GM18507 (cell line): ENCODE results near the gene TBC1D5.
A peak's percentile ranks its signal among the peaks of the same experiment; 100 is the strongest.

Experiments
- DNase-seq: peaks from one replicate; pipeline ENCODE4 v3.0.0; 2011; ENCODE audit warnings: low read depth; ENCODE audit not compliant: insufficient read length; ENCODE audit errors: extremely low spot score
- FAIRE-seq: peaks from 2 replicates; lab custom pipeline; 2011; peaks lifted over from hg19 to GRCh38; lab: Jason Lieb, UNC

TBC1D5 gene

DNA sequence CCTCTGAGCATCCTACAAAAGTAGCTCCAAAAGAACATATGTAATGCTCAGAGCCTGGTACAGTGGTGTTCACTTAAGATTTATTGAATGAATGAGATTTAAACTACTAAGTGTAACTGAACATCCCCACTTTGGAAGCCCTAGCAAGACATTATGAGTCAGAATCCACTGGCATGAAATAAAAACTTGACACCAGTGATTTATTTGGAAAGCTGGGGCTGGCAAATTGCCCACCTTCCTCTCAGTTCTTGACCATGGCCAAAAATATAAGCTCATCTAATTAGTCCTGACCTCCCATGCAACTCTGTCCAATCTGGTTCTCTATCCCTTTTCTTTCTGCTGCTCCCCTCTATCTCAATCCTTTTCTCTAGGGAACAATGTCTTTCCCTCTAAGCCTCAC lies 439.7 kb downstream of the TBC1D5 start:
- no peak for DNase-seq
- FAIRE-seq = no peak

DNA sequence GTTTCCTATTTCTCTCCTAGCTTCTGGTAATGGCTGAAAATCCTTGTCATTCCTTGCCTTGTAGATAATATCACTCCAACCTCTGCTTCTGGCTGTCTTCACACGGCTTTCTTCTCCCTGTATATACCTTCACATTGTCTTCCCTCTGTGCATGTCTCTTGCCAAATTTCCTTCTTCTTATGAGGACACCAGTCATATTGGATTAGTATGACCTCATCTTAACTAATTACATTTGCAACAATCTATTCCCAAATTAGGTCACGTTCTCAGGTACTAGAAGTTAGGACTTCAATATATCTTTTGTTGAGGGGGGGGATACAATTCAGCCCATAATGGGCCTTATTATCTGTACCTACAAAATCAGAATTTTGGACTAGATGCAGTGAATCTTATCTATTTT lies 440.3 kb downstream of the TBC1D5 start:
- no peak for FAIRE-seq
- no peak for DNase-seq

GRCh38 chr3:17301271-17301670 lies 441.2 kb downstream of the TBC1D5 start:
- FAIRE-seq (no peak), DNase-seq (no peak)

- DNase-seq (no peak), FAIRE-seq (no peak)
Observed at GRCh38 chr3:17300441-17300840, 442.0 kb downstream of the TBC1D5 start.

DNA sequence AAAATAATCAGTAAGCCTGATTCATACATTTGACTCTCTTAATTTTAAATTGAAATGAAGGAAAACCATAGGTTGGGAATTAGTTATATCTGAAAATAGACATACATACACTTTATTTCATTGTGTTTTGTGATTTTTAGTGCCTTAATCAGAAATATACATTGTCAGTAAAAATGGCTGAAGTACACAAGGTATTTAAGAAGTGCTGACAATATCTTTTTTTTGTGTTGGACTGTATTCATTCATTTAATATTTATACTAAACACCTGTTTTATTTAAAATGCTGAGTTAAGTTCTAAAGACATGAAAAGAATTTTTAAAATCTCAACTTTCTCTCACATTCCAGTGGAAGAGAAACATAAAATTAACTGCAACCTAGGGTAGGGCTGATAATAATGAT lies 444.4 kb downstream of the TBC1D5 start:
- DNase-seq (no peak), FAIRE-seq (no peak)

- FAIRE-seq = no peak
- no peak for DNase-seq
Observed at GRCh38 chr3:17292556-17292955, 449.9 kb downstream of the TBC1D5 start.

GRCh38 chr3:17290894-17291293 lies 451.5 kb downstream of the TBC1D5 start:
- DNase-seq = no peak
- FAIRE-seq = no peak

DNA sequence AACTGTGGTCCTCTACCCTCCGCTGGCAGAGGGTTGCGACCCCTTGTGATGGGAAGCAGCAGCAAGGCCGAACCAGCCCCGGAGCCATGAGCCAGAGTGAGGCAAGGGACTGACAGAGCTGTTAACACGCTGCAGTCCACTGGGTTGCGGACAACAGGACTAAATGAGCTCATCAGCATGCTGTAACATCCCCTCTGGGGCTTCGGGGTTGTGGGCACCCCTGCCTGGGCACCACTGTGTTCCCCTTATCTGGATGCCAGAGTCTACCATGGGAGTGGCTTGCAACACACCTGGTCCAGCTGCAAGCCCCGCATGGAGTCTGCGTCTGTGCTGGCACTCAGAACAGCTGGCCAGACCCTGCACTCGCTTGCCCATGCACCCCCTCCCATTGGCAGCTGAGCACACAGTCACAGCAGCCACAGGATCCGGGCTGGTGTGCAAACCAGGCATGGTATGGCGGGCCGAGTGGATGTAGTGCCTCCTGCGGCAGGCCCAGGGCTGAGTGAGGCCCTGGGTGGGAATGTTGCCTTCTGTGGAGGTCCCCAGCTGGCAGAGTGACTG lies 453.5 kb downstream of the TBC1D5 start:
- no peak for DNase-seq
- FAIRE-seq = no peak

- FAIRE-seq = no peak
Observed at GRCh38 chr3:17287006-17287689, 455.3 kb downstream of the TBC1D5 start.

GRCh38 chr3:17278006-17278405 lies 464.4 kb downstream of the TBC1D5 start:
- no peak for DNase-seq
- FAIRE-seq = no peak

More at GRCh38 chr3:17287006-17287689, 455.3 kb downstream of the TBC1D5 start:
- DNase-seq = no peak

- DNase-seq (no peak), FAIRE-seq (no peak)
Observed at GRCh38 chr3:17266846-17267245, 475.6 kb downstream of the TBC1D5 start.

DNA sequence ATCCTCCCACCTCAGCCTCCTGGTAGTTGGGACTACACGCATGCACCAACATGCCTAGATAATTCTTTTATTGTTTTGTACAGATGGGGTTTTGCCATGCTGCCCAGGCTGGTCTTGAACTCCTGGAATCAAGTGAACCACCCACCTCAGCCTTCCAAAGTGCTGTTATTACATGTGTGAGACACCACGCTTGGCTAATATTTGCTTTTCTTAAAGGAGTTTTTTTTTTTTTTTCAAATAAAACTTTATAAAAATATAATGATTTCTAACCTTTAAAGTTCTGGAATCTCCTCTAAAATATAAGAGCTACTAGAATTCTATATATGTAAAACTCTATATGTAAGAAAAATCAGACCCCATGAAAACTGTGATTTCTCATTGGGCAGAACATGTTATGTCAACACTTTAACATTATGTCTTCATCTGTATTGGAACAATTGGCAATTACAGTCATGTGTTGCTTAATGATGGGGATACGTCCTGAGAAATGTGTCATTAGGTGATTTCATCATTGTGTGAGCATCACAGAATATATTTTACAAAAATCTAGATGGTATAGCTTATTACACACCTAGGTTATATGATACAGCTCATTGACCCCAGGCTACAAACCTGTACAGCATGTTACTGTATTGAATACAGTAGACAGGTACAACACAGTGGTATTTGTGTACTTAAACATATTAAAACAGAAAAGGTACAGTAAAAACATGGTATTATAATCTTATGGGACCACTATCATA lies 480.6 kb downstream of the TBC1D5 start:
- DNase-seq (no peak), FAIRE-seq (no peak)

- DNase-seq (no peak), FAIRE-seq (no peak)
Observed at GRCh38 chr3:17260257-17260656, 482.2 kb downstream of the TBC1D5 start.

GRCh38 chr3:17259685-17260084 lies 482.7 kb downstream of the TBC1D5 start:
- FAIRE-seq (no peak), DNase-seq (no peak)

GRCh38 chr3:17258823-17259436 lies 483.5 kb downstream of the TBC1D5 start:
- no peak for DNase-seq
- FAIRE-seq = peak; percentile 86

- FAIRE-seq = no peak
Observed at GRCh38 chr3:17257269-17257668, 485.2 kb downstream of the TBC1D5 start.

GRCh38 chr3:17243621-17244020 lies 498.8 kb downstream of the TBC1D5 start:
- no peak for DNase-seq
- no peak for FAIRE-seq

More at GRCh38 chr3:17257269-17257668, 485.2 kb downstream of the TBC1D5 start:
- DNase-seq = no peak

DNA sequence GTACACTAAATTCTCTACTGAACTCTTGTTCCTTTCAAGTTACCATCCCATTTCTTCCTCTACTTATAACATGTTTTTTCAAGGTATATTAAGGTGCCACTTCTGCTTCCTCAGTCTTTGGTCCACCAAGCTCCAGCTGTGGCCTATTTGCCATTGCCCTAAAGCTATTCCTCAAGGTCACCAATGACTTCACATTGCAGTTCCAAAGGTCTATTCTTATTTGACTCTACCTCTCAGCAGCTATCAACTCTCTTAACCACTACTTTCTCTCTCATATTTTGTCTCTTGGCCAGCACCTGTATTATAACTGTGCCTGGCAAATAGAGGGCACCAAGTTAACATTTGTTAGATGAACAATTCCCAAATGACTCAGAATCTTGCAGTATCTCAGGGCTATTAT lies 503.0 kb downstream of the TBC1D5 start:
- FAIRE-seq (no peak), DNase-seq (no peak)

- DNase-seq (no peak), FAIRE-seq (no peak)
Observed at GRCh38 chr3:17238023-17238422, 504.4 kb downstream of the TBC1D5 start.

- FAIRE-seq = no peak
- no peak for DNase-seq
Observed at GRCh38 chr3:17235310-17235709, 507.1 kb downstream of the TBC1D5 start.
